Testis (tissue), 3 donors: Measurements from ENCODE around the gene ICAM4. TPM values are rescaled to one million over a fixed set of nuclear protein-coding genes. Genes with fewer than 3 reads are reported as not detected.
A peak's percentile ranks its signal among the peaks of the same experiment; 100 is the strongest.
"Not testable (repeated sequence)": the region's sequence is repeated elsewhere in the genome, so short reads cannot be mapped to it uniquely, and the experiment has no call there.

Experiments
- DNase-seq: peaks from one replicate; pipeline ENCODE4 v3.0.0-alpha.2; 2019
- H3K27ac ChIP-seq, 2 donors: fragments of 200-600 bp; sonication (generic); one replicate each; pipeline ENCODE4 v1.5.1; 2019
- H3K27me3 ChIP-seq: fragments of 200-600 bp; sonication (generic); one replicate; pipeline ENCODE4 v1.5.1; 2019
- H3K36me3 ChIP-seq: fragments of 200-600 bp; sonication (generic); one replicate; pipeline ENCODE4 v1.5.1; 2017; ENCODE audit warnings: low read depth; ENCODE audit errors: missing control alignments
- H3K4me1 ChIP-seq: fragments of 200-600 bp; sonication (generic); one replicate; pipeline ENCODE4 v1.5.1; 2019
- H3K4me3 ChIP-seq, 2 donors: fragments of 200-600 bp; sonication (generic); one replicate each; pipeline ENCODE4 v1.5.1; 2017 to 2019
- H3K9me3 ChIP-seq: fragments of 200-600 bp; sonication (generic); one replicate; pipeline ENCODE4 v1.5.1; 2017
- POLR2A ChIP-seq: fragments of 450-650 bp; IDR thresholded peaks from one replicate; pipeline ENCODE4 v1.6.1; 2017; ENCODE audit warnings: antibody characterized with exemption, mild to moderate bottlenecking, moderate library complexity
- WGBS, 2 donors: methylation state at CpG; one replicate each; pipeline ENCODE4 v1.1.5; 2018; 5-methylcytosine and 5-hydroxymethylcytosine counted together
- intact Hi-C: fragments of 100-400 bp; cut with DNase I; formaldehyde crosslinking; loops from one replicate; pipeline ENCODE4 v1.15.1; 2023; ENCODE audit warnings: low total_unique reads
- polyA plus RNA-seq: library from polyadenylated mRNA; stranded (reverse); fragments of 350-450 nt; fragmentation: Illumina TruSeq; extraction: RNeasy Lipid Tissue Mini Kit (QIAGEN cat#74804); gene quantifications from one replicate; pipeline ENCODE4 v1.2.3, GENCODE V29; 2014; ENCODE audit warnings: low read depth, low replicate concordance; ENCODE audit not compliant: insufficient read depth
- small RNA-seq, 2 donors: library from RNA; depleted of rRNA; stranded (forward); fragments of <200 nt; gene quantifications; one replicate each; pipeline ENCODE3, GENCODE V24; 2016
- total RNA-seq, 2 donors: library from RNA; depleted of rRNA; stranded (reverse); fragments of >200 nt; gene quantifications; one replicate each; pipeline ENCODE4 v1.2.3, GENCODE V29; 2016
- TF ChIP-seq, protein P1 (sequence below), 3 experiments: fragments of 450-650 bp in 2 of 3; fragments of 200-600 bp in 1 of 3; sonication (generic) in 1 of 3; IDR thresholded peaks; one replicate each; pipeline ENCODE4 v1.5.1; 2016 to 2019; ENCODE audit warnings: antibody characterized with exemption in 3 of 3, mild to moderate bottlenecking in 2 of 3, moderate library complexity in 1 of 3

The ICAM4 gene
- total and polyA plus RNA-seq, 3 donors from 2014 or later = 0.25 to 0.47 (median 0.28) TPM

GRCh38 chr19:10334588-10335351 is 48.0 kb downstream of the ICAM4 start:
- 7 to 11% methylated on average over 18 to 59 of the region's 59 CpGs for WGBS, 2 donors
- intact Hi-C loops = no loop called here
- DNase-seq = peak; percentile 96
- TF ChIP-seq POLR2A = no peak
- TF ChIP-seq, protein P1, sequence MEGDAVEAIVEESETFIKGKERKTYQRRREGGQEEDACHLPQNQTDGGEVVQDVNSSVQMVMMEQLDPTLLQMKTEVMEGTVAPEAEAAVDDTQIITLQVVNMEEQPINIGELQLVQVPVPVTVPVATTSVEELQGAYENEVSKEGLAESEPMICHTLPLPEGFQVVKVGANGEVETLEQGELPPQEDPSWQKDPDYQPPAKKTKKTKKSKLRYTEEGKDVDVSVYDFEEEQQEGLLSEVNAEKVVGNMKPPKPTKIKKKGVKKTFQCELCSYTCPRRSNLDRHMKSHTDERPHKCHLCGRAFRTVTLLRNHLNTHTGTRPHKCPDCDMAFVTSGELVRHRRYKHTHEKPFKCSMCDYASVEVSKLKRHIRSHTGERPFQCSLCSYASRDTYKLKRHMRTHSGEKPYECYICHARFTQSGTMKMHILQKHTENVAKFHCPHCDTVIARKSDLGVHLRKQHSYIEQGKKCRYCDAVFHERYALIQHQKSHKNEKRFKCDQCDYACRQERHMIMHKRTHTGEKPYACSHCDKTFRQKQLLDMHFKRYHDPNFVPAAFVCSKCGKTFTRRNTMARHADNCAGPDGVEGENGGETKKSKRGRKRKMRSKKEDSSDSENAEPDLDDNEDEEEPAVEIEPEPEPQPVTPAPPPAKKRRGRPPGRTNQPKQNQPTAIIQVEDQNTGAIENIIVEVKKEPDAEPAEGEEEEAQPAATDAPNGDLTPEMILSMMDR (IDR thresholded peaks at IDR 0.05) = no peak
- Histone ChIP-seq H3K9me3 (no peaks in the 10 kb centered on the region), H3K27me3 (no peaks in the 10 kb centered on the region), H3K36me3 (no peaks in the 10 kb centered on the region), H3K4me3 (peak overlapping the region; percentile 80 to 86), H3K4me1 (peaks cover 20% of the 10 kb centered on the region), H3K27ac (no peak overlapping the region)

GRCh38 chr19:10335352-10335985 is 48.7 kb downstream of the ICAM4 start:
- TF ChIP-seq, protein P1 (IDR thresholded peaks at IDR 0.05) = no peak
- TF ChIP-seq POLR2A = no peak
- Histone ChIP-seq H3K27ac (no peak overlapping the region), H3K27me3 (no peaks in the 10 kb centered on the region), H3K4me3 (peak overlapping the region in 1 of 2 donors; percentile 86), H3K36me3 (no peaks in the 10 kb centered on the region), H3K9me3 (no peaks in the 10 kb centered on the region), H3K4me1 (peaks cover 20% of the 10 kb centered on the region)
- no peak for DNase-seq
- intact Hi-C loops = no loop called here
- 52 to 56% methylated on average over 9 to 26 of the region's 26 CpGs for WGBS, 2 donors

DNA sequence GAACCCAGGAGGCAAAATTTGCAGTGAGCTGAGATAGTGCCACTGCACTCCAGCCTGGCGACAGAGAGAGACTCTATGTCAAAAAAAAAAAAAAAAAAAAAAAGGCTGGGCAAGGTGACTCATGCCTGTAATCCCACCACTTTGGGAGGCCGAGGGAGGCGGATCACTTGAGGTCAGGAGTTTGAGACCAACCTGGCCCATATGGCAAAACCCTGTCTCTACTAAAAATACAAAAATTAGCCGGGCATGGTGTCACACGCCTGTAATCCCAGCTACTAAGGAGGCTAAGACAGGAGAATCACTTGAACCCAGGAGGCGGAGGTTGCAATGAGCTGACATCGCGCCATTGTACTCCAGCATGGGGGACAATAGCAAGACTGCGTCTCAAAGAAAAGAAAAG is 50.0 kb downstream of the ICAM4 start:
- H3K4me1 ChIP-seq = peaks cover 19% of the 10 kb centered on the region
- intact Hi-C loops, H3K9me3 ChIP-seq, H3K27me3 ChIP-seq, DNase-seq, H3K36me3 ChIP-seq, H3K4me3 ChIP-seq, H3K27ac ChIP-seq: not testable (repeated sequence)
- 91 to 92% methylated on average over 9 of the region's 9 CpGs for WGBS, 2 donors

Small RNA genes within 50 kb of the gene (small RNA-seq; reads per million reads assigned to genes)
- 0 reads per million in 2 donors for gene AC011511.1
- 0 reads per million in 2 donors for gene AC011511.4

Other genes with a start within 250 kb of the ICAM4 start
- 10 to 100 TPM; 20.4 to 25.8 TPM for gene SHFL, start 200.6 kb upstream of the ICAM4 start, total RNA-seq
- 18.7 TPM for gene SHFL, start 200.6 kb upstream of the ICAM4 start, polyA plus RNA-seq
- 1 to 10 TPM; 7.6 to 8.7 TPM for gene ANGPTL6, start 184.3 kb upstream of the ICAM4 start, total RNA-seq
- 3.0 TPM for gene ANGPTL6, start 184.3 kb upstream of the ICAM4 start, polyA plus RNA-seq
- gene PPAN, start 180.6 kb upstream of the ICAM4 start, total RNA-seq = 10 to 100 TPM; 66.2 to 68.1 TPM
- gene PPAN, start 180.6 kb upstream of the ICAM4 start, polyA plus RNA-seq = 39.3 TPM
- gene P2RY11, start 175.3 kb upstream of the ICAM4 start, total RNA-seq = 10 to 100 TPM; 25.0 to 27.8 TPM
- gene P2RY11, start 175.3 kb upstream of the ICAM4 start, polyA plus RNA-seq = 16.3 TPM
- gene EIF3G, start 167.1 kb upstream of the ICAM4 start, total RNA-seq = 100 to 1,000 TPM; 281 to 306 TPM
- gene EIF3G, start 167.1 kb upstream of the ICAM4 start, polyA plus RNA-seq = 348 TPM
- gene DNMT1, start 92.0 kb upstream of the ICAM4 start, total RNA-seq = 100 to 1,000 TPM; 103 to 145 TPM
- gene DNMT1, start 92.0 kb upstream of the ICAM4 start, polyA plus RNA-seq = 96.5 TPM
- 10 to 100 TPM in 1 of 2 donors, 1 to 10 TPM in 1; 8.7 to 13.7 TPM for gene S1PR2, start 55.6 kb upstream of the ICAM4 start, total RNA-seq
- gene S1PR2, start 55.6 kb upstream of the ICAM4 start, polyA plus RNA-seq = 11.9 TPM
- gene MRPL4, start 34.7 kb upstream of the ICAM4 start, total RNA-seq = 10 to 100 TPM; 63.5 to 91.8 TPM
- gene MRPL4, start 34.7 kb upstream of the ICAM4 start, polyA plus RNA-seq = 53.3 TPM
- 10 to 100 TPM; 10.1 to 18.0 TPM for gene ICAM1, start 15.8 kb upstream of the ICAM4 start, total RNA-seq
- gene ICAM1, start 15.8 kb upstream of the ICAM4 start, polyA plus RNA-seq = 14.3 TPM
- 1 to 10 TPM; 4.3 to 7.6 TPM for gene ICAM5, start 3.0 kb downstream of the ICAM4 start, total RNA-seq
- gene ICAM5, start 3.0 kb downstream of the ICAM4 start, polyA plus RNA-seq = 5.4 TPM
- 10 to 100 TPM; 12.8 to 22.1 TPM for gene ZGLP1, start 22.9 kb downstream of the ICAM4 start, total RNA-seq
- 10.5 TPM for gene ZGLP1, start 22.9 kb downstream of the ICAM4 start, polyA plus RNA-seq
- gene FDX2, start 29.1 kb downstream of the ICAM4 start, total RNA-seq = 10 to 100 TPM; 35.7 to 40.2 TPM
- gene FDX2, start 29.1 kb downstream of the ICAM4 start, polyA plus RNA-seq = 26.8 TPM
- 10 to 100 TPM; 34.5 to 49.6 TPM for gene RAVER1, start 46.6 kb downstream of the ICAM4 start, total RNA-seq
- 32.3 TPM for gene RAVER1, start 46.6 kb downstream of the ICAM4 start, polyA plus RNA-seq
- 1 to 10 TPM; 2.4 to 2.8 TPM for gene ICAM3, start 52.7 kb downstream of the ICAM4 start, total RNA-seq
- gene ICAM3, start 52.7 kb downstream of the ICAM4 start, polyA plus RNA-seq = 6.3 TPM
- 100 to 1,000 TPM; 112 to 113 TPM for gene TYK2, start 93.6 kb downstream of the ICAM4 start, total RNA-seq
- gene TYK2, start 93.6 kb downstream of the ICAM4 start, polyA plus RNA-seq = 47.6 TPM
- gene CDC37, start 116.6 kb downstream of the ICAM4 start, total RNA-seq = 100 to 1,000 TPM; 160 to 210 TPM
- 170 TPM for gene CDC37, start 116.6 kb downstream of the ICAM4 start, polyA plus RNA-seq
- 10 to 100 TPM; 20.1 to 35.0 TPM for gene PDE4A, start 133.6 kb downstream of the ICAM4 start, total RNA-seq
- 35.4 TPM for gene PDE4A, start 133.6 kb downstream of the ICAM4 start, polyA plus RNA-seq
- 10 to 100 TPM; 40.7 to 61.0 TPM for gene KEAP1, start 216.4 kb downstream of the ICAM4 start, total RNA-seq
- gene KEAP1, start 216.4 kb downstream of the ICAM4 start, polyA plus RNA-seq = 54.1 TPM
- gene S1PR5, start 230.5 kb downstream of the ICAM4 start, total RNA-seq = under 1 TPM; 0.12 to 0.31 TPM
- 0.61 TPM for gene S1PR5, start 230.5 kb downstream of the ICAM4 start, polyA plus RNA-seq